ENCODE results near the gene PTPRO. TPM values are rescaled to one million over a fixed set of nuclear protein-coding genes. Genes with fewer than 3 reads are reported as not detected.

PTPRO gene
- polyA plus RNA-seq, 1 donor (not counting 4 experiments of a cell fraction or from before 2014, with no cell fraction given), result 0.17 TPM

DNA sequence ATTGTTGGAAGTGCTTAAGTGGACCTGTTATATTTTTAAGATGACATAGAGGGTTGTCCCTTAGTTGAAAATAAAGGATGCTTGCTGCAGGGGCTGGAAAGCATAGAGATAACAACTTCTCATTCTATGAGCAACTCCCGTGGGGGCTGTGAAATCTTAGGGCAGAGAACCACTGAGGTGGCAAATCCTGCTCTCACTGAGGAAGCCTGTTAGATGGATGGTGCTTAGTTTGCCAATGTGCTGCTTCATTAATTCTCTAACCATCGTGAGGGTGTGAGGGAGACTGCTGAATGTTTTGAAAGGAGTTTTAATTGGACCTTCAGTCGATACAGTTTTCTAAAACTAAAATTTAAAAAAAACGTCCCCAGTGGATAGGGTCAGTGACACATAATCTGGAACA, 46.5 kb downstream of the PTPRO start:
- Histone ChIP-seq H4K20me1 (ENCODE audit: control insufficient read depth, extremely low read depth, insufficient read depth, low read length) (no peaks in the 10 kb centered on the region), H2AFZ (ENCODE audit: control insufficient read depth, low read length) (no peak overlapping the region), H3K36me3 (ENCODE audit: control insufficient read depth in 2 of 2, extremely low read depth in 1 of 2, insufficient read depth in 2 of 2, low read length in 2 of 2) (no peaks in the 10 kb centered on the region), H3K9ac (ENCODE audit: control insufficient read depth, extremely low read depth, insufficient read depth, low read length) (no peak overlapping the region), H3K9me1 (ENCODE audit: control insufficient read depth, extremely low read depth, insufficient read depth, low read length) (no peaks in the 10 kb centered on the region), H3K27ac (ENCODE audit: control insufficient read depth, insufficient read depth, low read length) (no peak overlapping the region), H3K4me1 (ENCODE audit: control insufficient read depth, extremely low read depth, insufficient read depth, low read length) (peaks cover 9% of the 10 kb centered on the region), H3K79me2 (ENCODE audit: control insufficient read depth, insufficient read depth, low read length) (no peaks in the 10 kb centered on the region), H3K4me3 (ENCODE audit: control insufficient read depth in 2 of 3, extremely low read depth in 1 of 3, insufficient read depth in 2 of 3, low read depth in 1 of 3, low read length in 3 of 3) (no peak overlapping the region), H3K27me3 (ENCODE audit: control insufficient read depth, extremely low read depth, insufficient read depth, low read length) (no peaks in the 10 kb centered on the region), H3K4me2 (ENCODE audit: control insufficient read depth, extremely low read depth, insufficient read depth, low read depth, low read length) (no peak overlapping the region), H3K9me3 (ENCODE audit: control insufficient read depth, low read depth, low read length) (no peaks in the 10 kb centered on the region)
- dilution Hi-C loops (cut with MboI; ENCODE audit: extremely low pct_ligation_motif_present, low sequenced_read_pairs), result no loop called here
- no peak for TF ChIP-seq EZH2 (IDR thresholded peaks at IDR 0.05; ENCODE audit: low read length)
- TF ChIP-seq, protein P1, sequence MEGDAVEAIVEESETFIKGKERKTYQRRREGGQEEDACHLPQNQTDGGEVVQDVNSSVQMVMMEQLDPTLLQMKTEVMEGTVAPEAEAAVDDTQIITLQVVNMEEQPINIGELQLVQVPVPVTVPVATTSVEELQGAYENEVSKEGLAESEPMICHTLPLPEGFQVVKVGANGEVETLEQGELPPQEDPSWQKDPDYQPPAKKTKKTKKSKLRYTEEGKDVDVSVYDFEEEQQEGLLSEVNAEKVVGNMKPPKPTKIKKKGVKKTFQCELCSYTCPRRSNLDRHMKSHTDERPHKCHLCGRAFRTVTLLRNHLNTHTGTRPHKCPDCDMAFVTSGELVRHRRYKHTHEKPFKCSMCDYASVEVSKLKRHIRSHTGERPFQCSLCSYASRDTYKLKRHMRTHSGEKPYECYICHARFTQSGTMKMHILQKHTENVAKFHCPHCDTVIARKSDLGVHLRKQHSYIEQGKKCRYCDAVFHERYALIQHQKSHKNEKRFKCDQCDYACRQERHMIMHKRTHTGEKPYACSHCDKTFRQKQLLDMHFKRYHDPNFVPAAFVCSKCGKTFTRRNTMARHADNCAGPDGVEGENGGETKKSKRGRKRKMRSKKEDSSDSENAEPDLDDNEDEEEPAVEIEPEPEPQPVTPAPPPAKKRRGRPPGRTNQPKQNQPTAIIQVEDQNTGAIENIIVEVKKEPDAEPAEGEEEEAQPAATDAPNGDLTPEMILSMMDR (optimal IDR thresholded peaks at IDR 0.05 in 1 of 3, IDR thresholded peaks at IDR 0.05 in 1 of 3, conservative IDR thresholded peaks at IDR 0.05 in 1 of 3; ENCODE audit: extremely low read depth in 1 of 3, insufficient read depth in 2 of 3, low read length in 3 of 3), result no peak
- FAIRE-seq (no peak), DNase-seq (ENCODE audit: low read depth, low spot score) (no peak)

DNA sequence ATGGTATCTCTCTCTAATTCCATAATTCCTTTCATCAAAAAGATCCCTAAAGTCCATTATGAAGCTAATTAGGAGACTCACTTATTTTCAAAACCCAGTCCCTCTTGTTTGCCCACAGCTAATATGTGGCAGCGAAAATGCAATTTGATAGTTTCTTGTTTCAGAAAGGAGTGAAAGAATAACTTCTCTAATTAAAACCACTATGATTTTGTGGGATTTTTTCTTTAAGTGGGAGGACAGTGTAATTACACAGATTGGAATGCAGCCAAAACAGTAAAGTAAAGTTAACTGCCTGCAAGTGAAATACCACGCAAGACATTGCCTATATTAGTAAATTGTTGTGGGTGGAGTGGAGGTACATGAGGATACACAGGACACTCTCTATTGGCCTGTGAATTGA, 50.0 kb downstream of the PTPRO start:
- no peaks in the 10 kb centered on the region for H4K20me1 ChIP-seq (ENCODE audit: control insufficient read depth, extremely low read depth, insufficient read depth, low read length)
- H3K4me2 ChIP-seq (ENCODE audit: control insufficient read depth, extremely low read depth, insufficient read depth, low read depth, low read length), result no peak overlapping the region
- no peak for FAIRE-seq
- dilution Hi-C loops (cut with MboI; ENCODE audit: extremely low pct_ligation_motif_present, low sequenced_read_pairs), result no loop called here
- no peaks in the 10 kb centered on the region for H3K9me3 ChIP-seq (ENCODE audit: control insufficient read depth, low read depth, low read length)
- H3K9me1 ChIP-seq (ENCODE audit: control insufficient read depth, extremely low read depth, insufficient read depth, low read length), result no peaks in the 10 kb centered on the region
- TF ChIP-seq EZH2 (IDR thresholded peaks at IDR 0.05; ENCODE audit: low read length), result no peak
- TF ChIP-seq, protein P1 (optimal IDR thresholded peaks at IDR 0.05 in 1 of 3, IDR thresholded peaks at IDR 0.05 in 1 of 3, conservative IDR thresholded peaks at IDR 0.05 in 1 of 3; ENCODE audit: extremely low read depth in 1 of 3, insufficient read depth in 2 of 3, low read length in 3 of 3), result no peak
- no peaks in the 10 kb centered on the region for H3K4me1 ChIP-seq (ENCODE audit: control insufficient read depth, extremely low read depth, insufficient read depth, low read length)
- no peak overlapping the region for H2AFZ ChIP-seq (ENCODE audit: control insufficient read depth, low read length)
- no peak overlapping the region for H3K4me3 ChIP-seq (ENCODE audit: control insufficient read depth in 2 of 3, extremely low read depth in 1 of 3, insufficient read depth in 2 of 3, low read depth in 1 of 3, low read length in 3 of 3)
- H3K9ac ChIP-seq (ENCODE audit: control insufficient read depth, extremely low read depth, insufficient read depth, low read length), result no peak overlapping the region
- no peaks in the 10 kb centered on the region for H3K36me3 ChIP-seq (ENCODE audit: control insufficient read depth in 2 of 2, extremely low read depth in 1 of 2, insufficient read depth in 2 of 2, low read length in 2 of 2)
- DNase-seq (ENCODE audit: low read depth, low spot score), result no peak
- H3K79me2 ChIP-seq (ENCODE audit: control insufficient read depth, insufficient read depth, low read length), result no peaks in the 10 kb centered on the region
- H3K27ac ChIP-seq (ENCODE audit: control insufficient read depth, insufficient read depth, low read length), result no peak overlapping the region
- H3K27me3 ChIP-seq (ENCODE audit: control insufficient read depth, extremely low read depth, insufficient read depth, low read length), result no peaks in the 10 kb centered on the region

Data from keratinocyte (primary cell).